Measurements from ENCODE around the gene GEMIN2.

The GEMIN2 gene

DNA sequence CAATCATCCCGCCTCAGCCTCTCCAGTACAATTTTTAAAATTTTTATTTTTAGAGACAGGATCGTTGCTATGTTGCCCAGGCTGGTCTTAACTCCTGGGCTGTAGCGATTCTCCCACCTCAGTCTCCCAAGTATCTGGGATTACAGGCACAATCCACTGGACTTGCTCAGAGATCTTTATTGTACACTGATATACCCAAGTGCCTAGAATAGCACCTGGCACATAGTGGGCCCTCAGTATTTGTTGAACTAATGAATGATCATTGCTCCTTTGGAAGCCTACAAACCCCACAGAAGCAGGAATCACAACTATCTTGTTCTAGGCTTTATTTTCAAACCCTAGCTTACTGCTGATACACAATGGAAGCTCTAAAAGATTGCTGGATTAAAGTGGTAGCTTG is 59.1 kb downstream of the GEMIN2 start:
- TF ChIP-seq, protein P1, sequence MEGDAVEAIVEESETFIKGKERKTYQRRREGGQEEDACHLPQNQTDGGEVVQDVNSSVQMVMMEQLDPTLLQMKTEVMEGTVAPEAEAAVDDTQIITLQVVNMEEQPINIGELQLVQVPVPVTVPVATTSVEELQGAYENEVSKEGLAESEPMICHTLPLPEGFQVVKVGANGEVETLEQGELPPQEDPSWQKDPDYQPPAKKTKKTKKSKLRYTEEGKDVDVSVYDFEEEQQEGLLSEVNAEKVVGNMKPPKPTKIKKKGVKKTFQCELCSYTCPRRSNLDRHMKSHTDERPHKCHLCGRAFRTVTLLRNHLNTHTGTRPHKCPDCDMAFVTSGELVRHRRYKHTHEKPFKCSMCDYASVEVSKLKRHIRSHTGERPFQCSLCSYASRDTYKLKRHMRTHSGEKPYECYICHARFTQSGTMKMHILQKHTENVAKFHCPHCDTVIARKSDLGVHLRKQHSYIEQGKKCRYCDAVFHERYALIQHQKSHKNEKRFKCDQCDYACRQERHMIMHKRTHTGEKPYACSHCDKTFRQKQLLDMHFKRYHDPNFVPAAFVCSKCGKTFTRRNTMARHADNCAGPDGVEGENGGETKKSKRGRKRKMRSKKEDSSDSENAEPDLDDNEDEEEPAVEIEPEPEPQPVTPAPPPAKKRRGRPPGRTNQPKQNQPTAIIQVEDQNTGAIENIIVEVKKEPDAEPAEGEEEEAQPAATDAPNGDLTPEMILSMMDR (IDR thresholded peaks at IDR 0.05; ENCODE audit: low read depth, low read length): no peak
- H3K4me3 ChIP-seq (ENCODE audit: low read depth, low read length): no peak overlapping the region
- in situ Hi-C loops (cut with HindIII; ENCODE audit: low sequenced_read_pairs): no loop called here
- no peak for DNase-seq (ENCODE audit: low read depth, low spot score)

DNA sequence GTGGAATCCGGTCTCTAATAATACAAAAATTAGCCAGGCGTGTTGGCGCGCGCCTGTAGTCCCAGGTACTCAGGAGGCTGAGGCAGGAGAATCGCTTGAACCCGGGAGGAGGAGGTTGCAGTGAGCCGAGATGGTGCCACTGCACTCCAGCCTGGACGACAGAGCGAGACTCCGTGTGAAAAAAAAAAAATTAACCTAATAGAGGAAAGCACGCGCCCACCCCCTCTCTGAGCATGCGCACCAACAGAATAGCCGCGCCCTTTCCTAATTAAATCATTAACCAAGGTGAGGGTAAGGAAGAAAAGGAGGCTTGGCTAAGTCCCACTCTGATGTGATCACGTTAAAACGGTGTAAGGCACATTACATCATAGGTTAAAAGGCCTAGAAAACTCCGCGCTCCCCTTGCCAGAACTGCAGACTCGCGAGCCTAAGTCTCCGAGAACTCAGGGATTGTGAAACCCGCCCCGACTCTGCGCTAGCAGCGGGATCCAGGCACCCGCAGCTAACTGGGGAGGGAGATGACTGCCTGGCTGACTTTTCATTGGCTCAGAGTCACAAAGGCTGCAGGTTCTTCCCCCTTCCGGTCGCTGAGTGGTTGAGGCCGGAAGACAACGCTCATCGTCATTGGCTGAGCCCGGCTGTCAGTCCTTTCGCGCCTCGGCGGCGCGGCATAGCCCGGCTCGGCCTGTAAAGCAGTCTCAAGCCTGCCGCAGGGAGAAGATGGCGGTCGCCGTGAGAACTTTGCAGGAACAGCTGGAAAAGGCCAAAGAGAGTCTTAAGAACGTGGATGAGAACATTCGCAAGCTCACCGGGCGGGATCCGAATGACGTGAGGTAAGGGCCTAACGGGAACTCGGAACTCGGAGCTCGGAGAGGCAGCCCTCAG is 60.7 kb downstream of the GEMIN2 start, which contains the start of gene PNN:
TSS of gene PNN (plus strand) at position 695 of the 885 bp plus-strand sequence. CDS start at position 721, 26 bp downstream.
- in situ Hi-C loops (cut with HindIII; ENCODE audit: low sequenced_read_pairs): no loop called here
- peak; percentile 100 for DNase-seq (ENCODE audit: low read depth, low spot score)
- TF ChIP-seq, protein P1 (IDR thresholded peaks at IDR 0.05; ENCODE audit: low read depth, low read length): no peak
- H3K4me3 ChIP-seq (ENCODE audit: low read depth, low read length): peak within 1 kb of the TSS; percentile 99

GRCh38 chr14:39175445-39176262 is 61.5 kb downstream of the GEMIN2 start:
- peak overlapping the region; percentile 99 for H3K4me3 ChIP-seq (ENCODE audit: low read depth, low read length)
- DNase-seq (ENCODE audit: low read depth, low spot score): no peak
- in situ Hi-C loops (cut with HindIII; ENCODE audit: low sequenced_read_pairs): no loop called here
- TF ChIP-seq, protein P1 (IDR thresholded peaks at IDR 0.05; ENCODE audit: low read depth, low read length): no peak

- in situ Hi-C loops (cut with HindIII; ENCODE audit: low sequenced_read_pairs): no loop called here
- no peak for DNase-seq (ENCODE audit: low read depth, low spot score)
- peak overlapping the region; percentile 99 for H3K4me3 ChIP-seq (ENCODE audit: low read depth, low read length)
- TF ChIP-seq, protein P1 (IDR thresholded peaks at IDR 0.05; ENCODE audit: low read depth, low read length): no peak
Observed at GRCh38 chr14:39176263-39177167, 62.4 kb downstream of the GEMIN2 start.

DNA sequence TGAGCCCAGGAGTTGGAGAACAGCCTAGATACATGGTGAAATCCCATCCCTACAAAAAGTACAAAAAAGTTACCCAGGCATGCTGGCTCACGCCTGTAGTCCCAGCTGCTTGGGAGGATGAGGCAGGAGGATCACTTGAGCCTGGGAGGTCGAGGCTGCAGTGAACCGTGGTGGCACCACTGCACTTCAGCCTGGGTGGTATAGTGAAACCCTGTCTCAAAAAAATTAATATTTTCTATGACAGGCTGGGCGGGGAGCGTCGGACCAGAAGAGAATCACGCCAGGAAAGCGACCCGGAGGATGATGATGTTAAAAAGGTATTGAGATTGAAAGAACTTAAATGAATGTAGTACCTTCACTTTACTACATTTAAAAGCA is 63.0 kb downstream of the GEMIN2 start:
- no peak for DNase-seq (ENCODE audit: low read depth, low spot score)
- H3K4me3 ChIP-seq (ENCODE audit: low read depth, low read length): no peak overlapping the region
- in situ Hi-C loops (cut with HindIII; ENCODE audit: low sequenced_read_pairs): no loop called here
- TF ChIP-seq, protein P1 (IDR thresholded peaks at IDR 0.05; ENCODE audit: low read depth, low read length): no peak

- H3K4me3 ChIP-seq (ENCODE audit: low read depth, low read length): no peak overlapping the region
- in situ Hi-C loops (cut with HindIII; ENCODE audit: low sequenced_read_pairs): no loop called here
- no peak for DNase-seq (ENCODE audit: low read depth, low spot score)
- TF ChIP-seq, protein P1 (IDR thresholded peaks at IDR 0.05; ENCODE audit: low read depth, low read length): no peak
Observed at GRCh38 chr14:39179042-39179441, 64.9 kb downstream of the GEMIN2 start.

Data from astrocyte of the spinal cord (primary cell).